Measurements from ENCODE around the gene HTN3. TPM values are rescaled to one million over a fixed set of nuclear protein-coding genes. Genes with fewer than 3 reads are reported as not detected.
"Not testable (repeated sequence)": the region's sequence is repeated elsewhere in the genome, so short reads cannot be mapped to it uniquely, and the experiment has no call there.

Gene HTN3
- total RNA-seq, 1 donor from 2014 or later, result not detected

DNA sequence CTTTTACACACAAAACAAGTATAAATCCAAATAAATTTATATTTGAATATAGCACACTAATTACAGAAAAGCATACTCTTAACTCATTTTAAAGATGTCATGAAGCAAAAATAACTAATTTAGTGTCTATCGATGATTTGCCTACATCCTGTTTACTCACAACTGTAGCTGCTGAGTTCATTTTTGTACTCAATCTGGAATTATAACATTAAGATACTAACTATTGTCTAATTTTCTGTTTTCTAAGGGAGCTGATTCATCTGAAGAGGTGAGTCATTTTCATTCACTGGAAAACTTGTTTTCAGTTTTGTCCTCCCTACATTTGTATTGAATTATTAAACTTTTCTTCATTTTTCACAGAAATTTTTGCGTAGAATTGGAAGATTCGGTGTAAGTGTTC lies 28.8 kb upstream of the HTN3 start:
- no peaks in the 10 kb centered on the region for H3K27me3 ChIP-seq (ENCODE audit: control insufficient read depth, insufficient read depth, low read length)
- DNase-seq (ENCODE audit: low read depth), result peak; percentile 63
- FAIRE-seq, result no peak

DNA sequence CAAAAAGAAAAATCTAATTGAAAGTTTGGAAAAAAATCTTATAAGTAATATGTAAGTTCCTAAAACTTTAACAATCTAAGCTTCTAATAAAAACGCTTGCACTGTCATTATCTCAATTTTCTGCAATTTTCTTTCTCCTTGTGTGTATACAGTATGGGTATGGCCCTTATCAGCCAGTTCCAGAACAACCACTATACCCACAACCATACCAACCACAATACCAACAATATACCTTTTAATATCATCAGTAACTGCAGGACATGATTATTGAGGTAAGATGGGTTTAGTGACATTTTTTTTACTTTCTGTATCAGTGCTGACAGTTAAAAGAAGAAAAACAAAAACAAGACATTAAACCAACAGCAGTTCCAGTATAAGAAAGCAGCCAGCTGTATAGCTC lies 27.5 kb upstream of the HTN3 start:
- H3K27me3 ChIP-seq (ENCODE audit: control insufficient read depth, insufficient read depth, low read length), result no peaks in the 10 kb centered on the region
- no peaks in the 10 kb centered on the region for H3K36me3 ChIP-seq (ENCODE audit: control insufficient read depth, insufficient read depth, low read length)
- no peak overlapping the region for H3K4me3 ChIP-seq (ENCODE audit: low read depth, low read length)
- TF ChIP-seq, protein P1, sequence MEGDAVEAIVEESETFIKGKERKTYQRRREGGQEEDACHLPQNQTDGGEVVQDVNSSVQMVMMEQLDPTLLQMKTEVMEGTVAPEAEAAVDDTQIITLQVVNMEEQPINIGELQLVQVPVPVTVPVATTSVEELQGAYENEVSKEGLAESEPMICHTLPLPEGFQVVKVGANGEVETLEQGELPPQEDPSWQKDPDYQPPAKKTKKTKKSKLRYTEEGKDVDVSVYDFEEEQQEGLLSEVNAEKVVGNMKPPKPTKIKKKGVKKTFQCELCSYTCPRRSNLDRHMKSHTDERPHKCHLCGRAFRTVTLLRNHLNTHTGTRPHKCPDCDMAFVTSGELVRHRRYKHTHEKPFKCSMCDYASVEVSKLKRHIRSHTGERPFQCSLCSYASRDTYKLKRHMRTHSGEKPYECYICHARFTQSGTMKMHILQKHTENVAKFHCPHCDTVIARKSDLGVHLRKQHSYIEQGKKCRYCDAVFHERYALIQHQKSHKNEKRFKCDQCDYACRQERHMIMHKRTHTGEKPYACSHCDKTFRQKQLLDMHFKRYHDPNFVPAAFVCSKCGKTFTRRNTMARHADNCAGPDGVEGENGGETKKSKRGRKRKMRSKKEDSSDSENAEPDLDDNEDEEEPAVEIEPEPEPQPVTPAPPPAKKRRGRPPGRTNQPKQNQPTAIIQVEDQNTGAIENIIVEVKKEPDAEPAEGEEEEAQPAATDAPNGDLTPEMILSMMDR (IDR thresholded peaks at IDR 0.05; ENCODE audit: insufficient read depth, low read length, severe bottlenecking), result no peak
- DNase-seq (ENCODE audit: low read depth), result no peak
- FAIRE-seq, result no peak

More for the DNA sequence above, 28.8 kb upstream of the HTN3 start:
- H3K36me3 ChIP-seq (ENCODE audit: control insufficient read depth, insufficient read depth, low read length), result no peaks in the 10 kb centered on the region
- no peak overlapping the region for H3K4me3 ChIP-seq (ENCODE audit: low read depth, low read length)
- TF ChIP-seq, protein P1 (IDR thresholded peaks at IDR 0.05; ENCODE audit: insufficient read depth, low read length, severe bottlenecking), result no peak

DNA sequence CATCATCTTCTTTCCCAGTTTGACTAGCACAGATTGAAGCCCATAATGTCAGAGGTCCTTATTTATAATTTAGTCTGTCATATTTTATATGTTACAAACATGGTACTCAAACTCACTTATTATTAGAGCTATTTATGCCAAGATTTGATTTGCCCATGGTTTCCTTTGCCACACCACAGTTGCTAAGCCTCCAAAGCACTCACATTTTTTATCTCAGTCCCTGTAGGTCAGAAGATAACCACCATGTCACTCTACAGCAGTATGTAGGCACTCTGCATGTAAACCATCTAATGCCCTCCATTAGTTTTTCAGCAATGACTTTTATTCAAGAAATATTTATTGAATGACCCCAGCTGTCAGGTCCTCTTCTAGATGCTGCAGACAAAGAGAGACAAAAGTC lies 25.8 kb upstream of the HTN3 start:
- FAIRE-seq (no peak), DNase-seq (ENCODE audit: low read depth) (no peak)
- no peaks in the 10 kb centered on the region for H3K36me3 ChIP-seq (ENCODE audit: control insufficient read depth, insufficient read depth, low read length)
- H3K27me3 ChIP-seq (ENCODE audit: control insufficient read depth, insufficient read depth, low read length), result no peaks in the 10 kb centered on the region
- no peak overlapping the region for H3K4me3 ChIP-seq (ENCODE audit: low read depth, low read length)
- TF ChIP-seq, protein P1 (IDR thresholded peaks at IDR 0.05; ENCODE audit: insufficient read depth, low read length, severe bottlenecking), result no peak

DNA sequence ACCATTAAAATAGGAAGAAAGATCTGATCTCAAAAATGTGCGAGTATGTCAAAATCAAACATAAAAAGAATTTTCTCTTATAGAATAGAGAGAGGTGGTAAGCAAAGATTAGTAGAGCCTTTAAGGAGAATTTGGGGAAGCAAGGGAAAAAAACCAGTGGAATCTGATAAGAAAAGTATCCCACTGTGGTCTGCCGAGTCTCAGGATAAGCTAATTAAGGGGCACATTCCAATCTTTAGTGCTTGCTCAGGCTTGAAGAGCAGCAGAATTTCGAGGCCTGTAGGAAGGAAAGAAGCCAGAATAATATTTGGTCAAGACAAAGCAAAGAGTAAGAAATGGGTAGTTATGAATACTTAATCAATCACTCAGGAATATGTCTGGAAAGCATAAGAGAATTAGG lies 19.5 kb upstream of the HTN3 start:
- no peaks in the 10 kb centered on the region for H3K27me3 ChIP-seq (ENCODE audit: control insufficient read depth, insufficient read depth, low read length)
- H3K36me3 ChIP-seq (ENCODE audit: control insufficient read depth, insufficient read depth, low read length), result no peaks in the 10 kb centered on the region
- H3K4me3 ChIP-seq (ENCODE audit: low read depth, low read length), result no peak overlapping the region
- DNase-seq (ENCODE audit: low read depth) (no peak), FAIRE-seq (no peak)
- TF ChIP-seq, protein P1 (IDR thresholded peaks at IDR 0.05; ENCODE audit: insufficient read depth, low read length, severe bottlenecking), result no peak

DNA sequence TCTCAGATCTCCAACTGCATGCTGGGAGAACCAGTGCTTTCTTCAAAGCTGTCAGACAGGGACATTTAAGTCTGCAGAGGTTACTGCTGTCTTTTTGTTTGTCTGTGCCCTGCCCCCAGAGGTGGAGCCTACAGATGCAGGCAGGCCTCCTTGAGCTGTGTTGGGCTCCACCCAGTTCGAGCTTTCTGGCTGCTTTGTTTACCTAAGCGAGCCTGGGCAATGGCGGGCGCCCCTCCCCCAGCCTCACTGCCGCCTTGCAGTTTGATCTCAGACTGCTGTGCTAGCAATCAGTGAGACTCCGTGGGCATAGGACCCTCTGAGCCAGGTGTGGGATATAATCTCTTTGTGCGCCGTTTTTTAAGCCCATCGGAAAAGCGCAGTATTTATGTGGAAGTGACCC lies 9.3 kb upstream of the HTN3 start:
- not testable (repeated sequence) for H3K4me3 ChIP-seq (ENCODE audit: low read depth, low read length); FAIRE-seq; DNase-seq (ENCODE audit: low read depth); H3K27me3 ChIP-seq (ENCODE audit: control insufficient read depth, insufficient read depth, low read length); H3K36me3 ChIP-seq (ENCODE audit: control insufficient read depth, insufficient read depth, low read length)

DNA sequence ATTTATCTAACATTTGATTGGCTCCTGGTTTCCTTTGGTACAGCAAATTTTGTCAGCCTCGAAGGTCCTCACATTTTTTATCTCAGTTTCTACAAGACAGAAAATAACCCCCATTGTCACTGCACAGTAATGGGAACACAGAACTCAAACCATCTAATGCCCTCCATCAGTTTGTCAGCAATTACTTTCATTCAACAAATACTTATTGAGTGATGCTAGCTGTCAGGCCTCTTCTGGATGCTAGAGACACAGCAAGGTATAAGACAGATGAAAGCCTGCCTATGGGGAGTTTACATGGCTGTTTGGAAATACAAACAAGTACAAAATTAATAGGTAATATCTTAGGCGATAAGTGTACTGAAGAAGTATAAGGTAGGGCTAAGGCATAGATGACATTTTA lies 5.0 kb upstream of the HTN3 start:
- TF ChIP-seq, protein P1 (IDR thresholded peaks at IDR 0.05; ENCODE audit: insufficient read depth, low read length, severe bottlenecking), result no peak
- no peak overlapping the region for H3K4me3 ChIP-seq (ENCODE audit: low read depth, low read length)
- no peaks in the 10 kb centered on the region for H3K36me3 ChIP-seq (ENCODE audit: control insufficient read depth, insufficient read depth, low read length)
- DNase-seq (ENCODE audit: low read depth), result no peak
- FAIRE-seq, result no peak
- no peaks in the 10 kb centered on the region for H3K27me3 ChIP-seq (ENCODE audit: control insufficient read depth, insufficient read depth, low read length)

Measured in bronchial epithelial cell (primary cell).